Natural killer cell treated with Interleukin-12 subunit alpha and Interleukin-12 subunit beta and Interleukin-15 and Interleukin-18, amount 100 ng/mL, for 72 hours (primary cell): Measurements from ENCODE around the gene TTC32. TPM values are rescaled to one million over a fixed set of nuclear protein-coding genes. Genes with fewer than 3 reads are reported as not detected.

Source experiments
- ATAC-seq, 2 donors: fragments of 150-1000 bp; cut with Tn5 transposase in 1 of 2; sonication (Bioruptor Pico), chemical (Tn5 transposase) in 1 of 2; 2 replicates each; pipeline ENCODE4 v1.10.0; 2021
- DNase-seq: peaks from one replicate; pipeline ENCODE4 v3.0.0; 2022; ENCODE audit warnings: low spot score
- H3K27ac Mint-ChIP-seq, 2 donors: 1 replicate in 1 of 2; 2 replicates in 1 of 2; pipeline ENCODE4 v1.8.0; 2022; ENCODE audit warnings: mixed read lengths in 2 of 2, mild to moderate bottlenecking in 1 of 2, moderate library complexity in 1 of 2
- H3K27me3 Mint-ChIP-seq, 2 donors: 1 replicate in 1 of 2; 2 replicates in 1 of 2; pipeline ENCODE4 v1.8.0; 2022; ENCODE audit warnings: mixed read lengths in 2 of 2
- H3K36me3 Mint-ChIP-seq: one replicate; pipeline ENCODE4 v1.8.0; 2022; ENCODE audit warnings: mixed read lengths
- H3K4me1 Mint-ChIP-seq, 2 donors: 1 replicate in 1 of 2; 2 replicates in 1 of 2; pipeline ENCODE4 v1.8.0; 2022; ENCODE audit warnings: low read depth in 2 of 2, mixed read lengths in 2 of 2, mild to moderate bottlenecking in 1 of 2
- H3K4me3 Mint-ChIP-seq: one replicate; pipeline ENCODE4 v1.8.0; 2022; ENCODE audit warnings: mixed read lengths
- H3K9me3 Mint-ChIP-seq: 2 replicates; pipeline ENCODE4 v1.8.0; 2022; ENCODE audit warnings: mixed read lengths
- total RNA-seq, 2 donors: library from RNA; stranded (reverse); gene quantifications; one replicate each; pipeline ENCODE4 v1.2.3, GENCODE V29; 2022

Gene TTC32
- total RNA-seq, 2 donors from 2014 or later, result 14.8 to 17.8 TPM

- H3K4me3 Mint-ChIP-seq, result no peak overlapping the region
- H3K9me3 Mint-ChIP-seq, result no peaks in the 10 kb centered on the region
- no peak overlapping the region for H3K27ac Mint-ChIP-seq
- H3K27me3 Mint-ChIP-seq, result no peaks in the 10 kb centered on the region
- ATAC-seq, result no peak
- DNase-seq, result peak; percentile 46
- no peaks in the 10 kb centered on the region for H3K36me3 Mint-ChIP-seq
- H3K4me1 Mint-ChIP-seq, result no peaks in the 10 kb centered on the region
Measured at GRCh38 chr2:19878268-19879046, 23.3 kb downstream of the TTC32 start.

- Mint-ChIP-seq H3K4me1 (peaks cover 0 to 4% of the 10 kb centered on the region in 2 donors), H3K27me3 (no peaks in the 10 kb centered on the region), H3K27ac (no peak overlapping the region), H3K4me3 (no peak overlapping the region), H3K9me3 (no peaks in the 10 kb centered on the region), H3K36me3 (no peaks in the 10 kb centered on the region)
- ATAC-seq (no peak), DNase-seq (peak; percentile 32)
Measured at GRCh38 chr2:19876751-19877150, 25.0 kb downstream of the TTC32 start.

- no peak for ATAC-seq
- no peak overlapping the region for H3K27ac Mint-ChIP-seq
- peaks cover 0 to 7% of the 10 kb centered on the region in 2 donors for H3K4me1 Mint-ChIP-seq
- no peaks in the 10 kb centered on the region for H3K9me3 Mint-ChIP-seq
- DNase-seq, result no peak
- no peaks in the 10 kb centered on the region for H3K36me3 Mint-ChIP-seq
- no peak overlapping the region for H3K4me3 Mint-ChIP-seq
- no peaks in the 10 kb centered on the region for H3K27me3 Mint-ChIP-seq
Measured at GRCh38 chr2:19875280-19875679, 26.5 kb downstream of the TTC32 start.

- no peaks in the 10 kb centered on the region for H3K27me3 Mint-ChIP-seq
- peaks cover 5 to 9% of the 10 kb centered on the region in 2 donors for H3K4me1 Mint-ChIP-seq
- H3K9me3 Mint-ChIP-seq, result no peaks in the 10 kb centered on the region
- DNase-seq (peak; percentile 54), ATAC-seq (no peak)
- no peaks in the 10 kb centered on the region for H3K36me3 Mint-ChIP-seq
- H3K27ac Mint-ChIP-seq, result no peak overlapping the region
- H3K4me3 Mint-ChIP-seq, result no peak overlapping the region
Measured at GRCh38 chr2:19874726-19875125, 27.1 kb downstream of the TTC32 start.

GRCh38 chr2:19873014-19873413 lies 28.8 kb downstream of the TTC32 start:
- DNase-seq (peak; percentile 38), ATAC-seq (no peak)
- Mint-ChIP-seq H3K27me3 (no peaks in the 10 kb centered on the region), H3K4me1 (peaks cover 14 to 15% of the 10 kb centered on the region in 2 donors), H3K36me3 (no peaks in the 10 kb centered on the region), H3K27ac (no peak overlapping the region), H3K9me3 (no peaks in the 10 kb centered on the region), H3K4me3 (no peak overlapping the region)

- Mint-ChIP-seq H3K4me3 (no peak overlapping the region), H3K27me3 (no peaks in the 10 kb centered on the region), H3K4me1 (peaks cover 18% of the 10 kb centered on the region in 2 donors), H3K9me3 (no peaks in the 10 kb centered on the region), H3K36me3 (no peaks in the 10 kb centered on the region), H3K27ac (no peak overlapping the region)
- ATAC-seq, result no peak
- DNase-seq, result no peak
Measured at GRCh38 chr2:19872302-19872701, 29.5 kb downstream of the TTC32 start.

GRCh38 chr2:19871836-19872235 lies 29.9 kb downstream of the TTC32 start:
- Mint-ChIP-seq H3K9me3 (no peaks in the 10 kb centered on the region), H3K36me3 (no peaks in the 10 kb centered on the region), H3K4me1 (peaks cover 18% of the 10 kb centered on the region in 2 donors), H3K27me3 (no peaks in the 10 kb centered on the region), H3K4me3 (no peak overlapping the region), H3K27ac (no peak overlapping the region)
- ATAC-seq (no peak), DNase-seq (peak; percentile 53)

- DNase-seq, result peak; percentile 28
- peak overlapping the region in 1 of 2 donors; percentile 96 for H3K27ac Mint-ChIP-seq
- no peak overlapping the region for H3K4me3 Mint-ChIP-seq
- H3K4me1 Mint-ChIP-seq, result peaks cover 18% of the 10 kb centered on the region in 2 donors
- H3K27me3 Mint-ChIP-seq, result no peaks in the 10 kb centered on the region
- no peaks in the 10 kb centered on the region for H3K9me3 Mint-ChIP-seq
- no peak for ATAC-seq
- no peaks in the 10 kb centered on the region for H3K36me3 Mint-ChIP-seq
Measured at GRCh38 chr2:19870792-19871191, 31.0 kb downstream of the TTC32 start.

GRCh38 chr2:19868701-19869580 lies 32.8 kb downstream of the TTC32 start:
- ATAC-seq (peak; percentile 89 to 91), DNase-seq (peak; percentile 70)
- Mint-ChIP-seq H3K9me3 (no peaks in the 10 kb centered on the region), H3K27me3 (no peaks in the 10 kb centered on the region), H3K4me3 (peak overlapping the region; percentile 95), H3K4me1 (peaks cover 18 to 21% of the 10 kb centered on the region in 2 donors), H3K27ac (peak overlapping the region; percentile 84 to 96), H3K36me3 (no peaks in the 10 kb centered on the region)

- Mint-ChIP-seq H3K4me3 (peak overlapping the region; percentile 95), H3K27me3 (no peaks in the 10 kb centered on the region), H3K9me3 (no peaks in the 10 kb centered on the region), H3K27ac (peak overlapping the region in 1 of 2 donors; percentile 96), H3K4me1 (peaks cover 18 to 22% of the 10 kb centered on the region in 2 donors), H3K36me3 (no peaks in the 10 kb centered on the region)
- ATAC-seq, result no peak
- peak; percentile 16 for DNase-seq
Measured at GRCh38 chr2:19868224-19868623, 33.6 kb downstream of the TTC32 start.

- no peak for ATAC-seq
- Mint-ChIP-seq H3K4me3 (no peak overlapping the region), H3K27ac (no peak overlapping the region), H3K4me1 (peaks cover 18 to 23% of the 10 kb centered on the region in 2 donors), H3K9me3 (no peaks in the 10 kb centered on the region), H3K36me3 (no peaks in the 10 kb centered on the region), H3K27me3 (peaks cover 4 to 11% of the 10 kb centered on the region in 2 donors)
- DNase-seq, result peak; percentile 35
Measured at GRCh38 chr2:19866771-19867170, 35.0 kb downstream of the TTC32 start.

GRCh38 chr2:19865151-19865550 lies 36.6 kb downstream of the TTC32 start:
- no peak for ATAC-seq
- no peaks in the 10 kb centered on the region for H3K9me3 Mint-ChIP-seq
- no peaks in the 10 kb centered on the region for H3K36me3 Mint-ChIP-seq
- no peak overlapping the region for H3K4me3 Mint-ChIP-seq
- H3K27ac Mint-ChIP-seq, result peak overlapping the region in 1 of 2 donors; percentile 56
- H3K27me3 Mint-ChIP-seq, result peaks cover 4 to 11% of the 10 kb centered on the region in 2 donors
- peaks cover 17 to 20% of the 10 kb centered on the region in 2 donors for H3K4me1 Mint-ChIP-seq
- DNase-seq, result peak; percentile 45

GRCh38 chr2:19864381-19864780 lies 37.4 kb downstream of the TTC32 start:
- DNase-seq (no peak), ATAC-seq (no peak)
- no peak overlapping the region for H3K4me3 Mint-ChIP-seq
- H3K4me1 Mint-ChIP-seq, result peaks cover 10 to 15% of the 10 kb centered on the region in 2 donors
- peaks cover 4 to 11% of the 10 kb centered on the region in 2 donors for H3K27me3 Mint-ChIP-seq
- no peaks in the 10 kb centered on the region for H3K9me3 Mint-ChIP-seq
- H3K27ac Mint-ChIP-seq, result peak overlapping the region in 1 of 2 donors; percentile 56
- no peaks in the 10 kb centered on the region for H3K36me3 Mint-ChIP-seq
